Endodermal cell (in vitro differentiated cells): Measurements from ENCODE around the gene FAM222B. TPM values are rescaled to one million over a fixed set of nuclear protein-coding genes. Genes with fewer than 3 reads are reported as not detected.

Experiments used
- DNase-seq: peaks from one replicate; pipeline ENCODE4 v3.0.0-alpha.2; 2017
- H3K27ac ChIP-seq: 2 replicates; pipeline ENCODE4 v1.5.1; 2013; ENCODE audit warnings: mild to moderate bottlenecking, low read depth, low read length, moderate library complexity
- H3K27me3 ChIP-seq: 2 replicates; pipeline ENCODE4 v1.6.1; 2013; ENCODE audit warnings: mild to moderate bottlenecking, low read length, moderate library complexity; ENCODE audit not compliant: insufficient read depth, control insufficient read depth, poor library complexity, severe bottlenecking
- H3K36me3 ChIP-seq: 2 replicates; pipeline ENCODE4 v1.7.0; 2013; ENCODE audit warnings: mild to moderate bottlenecking, low read length, moderate library complexity; ENCODE audit not compliant: control insufficient read depth, insufficient read depth
- H3K4me1 ChIP-seq: one replicate; pipeline ENCODE4 v1.7.0; 2013; ENCODE audit warnings: low read length; ENCODE audit not compliant: control insufficient read depth, insufficient read depth
- H3K4me3 ChIP-seq: 2 replicates; pipeline ENCODE4 v1.5.1; 2013; ENCODE audit warnings: mild to moderate bottlenecking, low read length, moderate library complexity
- H3K9ac ChIP-seq: 2 replicates; pipeline ENCODE4 v1.6.1; 2013; ENCODE audit warnings: mild to moderate bottlenecking, low read length, moderate library complexity; ENCODE audit not compliant: poor library complexity, severe bottlenecking; ENCODE audit errors: extremely low read depth
- H3K9me3 ChIP-seq: 2 replicates; pipeline ENCODE4 v1.6.1; 2013; ENCODE audit warnings: mild to moderate bottlenecking, low read length, moderate library complexity; ENCODE audit not compliant: control insufficient read depth
- H3K27ac Mint-ChIP-seq: 2 replicates; pipeline ENCODE4 v1.8.0; 2020; ENCODE audit warnings: mixed read lengths
- H3K27me3 Mint-ChIP-seq: 2 replicates; pipeline ENCODE4 v1.8.0; 2021; ENCODE audit warnings: mild to moderate bottlenecking, mixed read lengths; ENCODE audit not compliant: insufficient read depth
- H3K36me3 Mint-ChIP-seq: 2 replicates; pipeline ENCODE4 v1.8.0; 2020; ENCODE audit warnings: low read depth, mixed read lengths
- H3K4me1 Mint-ChIP-seq: 2 replicates; pipeline ENCODE4 v1.8.0; 2020; ENCODE audit warnings: mixed read lengths
- H3K4me3 Mint-ChIP-seq: 2 replicates; pipeline ENCODE4 v1.8.0; 2020; ENCODE audit warnings: mild to moderate bottlenecking, moderate library complexity, mixed read lengths
- H3K9me3 Mint-ChIP-seq: 2 replicates; pipeline ENCODE4 v1.8.0; 2020; ENCODE audit warnings: mild to moderate bottlenecking, mixed read lengths
- CTCF ChIP-seq: fragments of 200-600 bp; sonication (generic); conservative IDR thresholded peaks from 2 replicates; pipeline ENCODE4 v1.5.0; 2021; ENCODE audit warnings: antibody characterized with exemption, mild to moderate bottlenecking
- WGBS, 2 experiments: methylation state at CpG; one replicate each; pipeline versions ENCODE4 v1.1.5 to v1.1.7; 2013; ENCODE audit warnings: missing lambda C conversion rate in 2 of 2, mixed read lengths in 1 of 2; ENCODE audit not compliant: insufficient coverage in 1 of 2, insufficient read length in 1 of 2; 5-methylcytosine and 5-hydroxymethylcytosine counted together
- total RNA-seq, 2 donors: library from RNA; stranded (reverse); fragmentation: NEBNext Ultra II Directional in 1 of 2; extraction: Animal tissue kit (Norgen Biotek cat#: 25700) in 1 of 2; gene quantifications; 2 replicates in 1 of 2; 3 replicates in 1 of 2; pipeline ENCODE4 v1.2.1, GENCODE V29; 2021

FAM222B gene
- total RNA-seq, 2 donors from 2014 or later: 59.2 to 75.7 TPM

GRCh38 chr17:28812091-28812747, 30.4 kb downstream of the FAM222B start:
- Histone ChIP-seq H3K4me3 (peak overlapping the region; percentile 98), H3K27ac (peak overlapping the region; percentile 98), H3K4me1 (peaks cover 4% of the 10 kb centered on the region), H3K9ac (peak overlapping the region; percentile 93), H3K9me3 (no peaks in the 10 kb centered on the region), H3K36me3 (no peaks in the 10 kb centered on the region), H3K27me3 (no peaks in the 10 kb centered on the region)
- Mint-ChIP-seq H3K9me3 (no peaks in the 10 kb centered on the region), H3K36me3 (peaks cover 3% of the 10 kb centered on the region), H3K4me3 (peak overlapping the region; percentile 84), H3K27me3 (no peaks in the 10 kb centered on the region), H3K27ac (peak overlapping the region; percentile 92), H3K4me1 (peaks cover 32% of the 10 kb centered on the region)
- no peak for TF ChIP-seq CTCF
- DNase-seq: peak; percentile 100
- 0% methylated on average over 9 to 45 of the region's 47 CpGs for WGBS, 2 experiments

- peak overlapping the region; percentile 84 for H3K4me3 Mint-ChIP-seq
- no peaks in the 10 kb centered on the region for H3K9me3 Mint-ChIP-seq
- peaks cover 6% of the 10 kb centered on the region for H3K36me3 Mint-ChIP-seq
- Histone ChIP-seq H3K27me3 (no peaks in the 10 kb centered on the region), H3K9me3 (no peaks in the 10 kb centered on the region), H3K36me3 (no peaks in the 10 kb centered on the region), H3K4me3 (peak overlapping the region; percentile 98), H3K27ac (peak overlapping the region; percentile 98), H3K4me1 (peaks cover 4% of the 10 kb centered on the region), H3K9ac (peak overlapping the region; percentile 79)
- H3K4me1 Mint-ChIP-seq: peaks cover 32% of the 10 kb centered on the region
- TF ChIP-seq CTCF: no peak
- 3 to 4% methylated on average over 3 to 6 of the region's 6 CpGs for WGBS, 2 experiments
- peak; percentile 71 for DNase-seq
- H3K27me3 Mint-ChIP-seq: no peaks in the 10 kb centered on the region
- peak overlapping the region; percentile 90 for H3K27ac Mint-ChIP-seq
Measured at GRCh38 chr17:28811651-28812090, 30.9 kb downstream of the FAM222B start.

- peak overlapping the region; percentile 98 for H3K4me3 ChIP-seq
- no peak for TF ChIP-seq CTCF
- peaks cover 12% of the 10 kb centered on the region for H3K36me3 ChIP-seq
- H3K9me3 ChIP-seq: no peaks in the 10 kb centered on the region
- peaks cover 29% of the 10 kb centered on the region for H3K4me1 Mint-ChIP-seq
- no peak overlapping the region for H3K27ac ChIP-seq
- no peak overlapping the region for H3K9ac ChIP-seq
- no peaks in the 10 kb centered on the region for H3K27me3 ChIP-seq
- peaks cover 4% of the 10 kb centered on the region for H3K4me1 ChIP-seq
- no peaks in the 10 kb centered on the region for H3K9me3 Mint-ChIP-seq
- H3K27ac Mint-ChIP-seq: peak overlapping the region; percentile 90
- peaks cover 18% of the 10 kb centered on the region for H3K36me3 Mint-ChIP-seq
- H3K4me3 Mint-ChIP-seq: peak overlapping the region; percentile 84
- no peak for DNase-seq
- H3K27me3 Mint-ChIP-seq: no peaks in the 10 kb centered on the region
- 100% methylated on average over 1 of the region's 1 CpG; no CpG with 5 or more reads in 1 of the 2 experiments for WGBS, 2 experiments
Measured at GRCh38 chr17:28810437-28810836, 32.2 kb downstream of the FAM222B start.
